HG02852 (cell line): ENCODE results near the gene SNRPB.

ENCODE experiments used
- ATAC-seq: cut with Tn5 transposase; IDR thresholded peaks from one replicate; pipeline ENCODE4 v1.9.1; 2021; ENCODE audit warnings: mild to moderate bottlenecking, moderate library complexity; ENCODE audit not compliant: unreplicated experiment

Gene SNRPB

DNA sequence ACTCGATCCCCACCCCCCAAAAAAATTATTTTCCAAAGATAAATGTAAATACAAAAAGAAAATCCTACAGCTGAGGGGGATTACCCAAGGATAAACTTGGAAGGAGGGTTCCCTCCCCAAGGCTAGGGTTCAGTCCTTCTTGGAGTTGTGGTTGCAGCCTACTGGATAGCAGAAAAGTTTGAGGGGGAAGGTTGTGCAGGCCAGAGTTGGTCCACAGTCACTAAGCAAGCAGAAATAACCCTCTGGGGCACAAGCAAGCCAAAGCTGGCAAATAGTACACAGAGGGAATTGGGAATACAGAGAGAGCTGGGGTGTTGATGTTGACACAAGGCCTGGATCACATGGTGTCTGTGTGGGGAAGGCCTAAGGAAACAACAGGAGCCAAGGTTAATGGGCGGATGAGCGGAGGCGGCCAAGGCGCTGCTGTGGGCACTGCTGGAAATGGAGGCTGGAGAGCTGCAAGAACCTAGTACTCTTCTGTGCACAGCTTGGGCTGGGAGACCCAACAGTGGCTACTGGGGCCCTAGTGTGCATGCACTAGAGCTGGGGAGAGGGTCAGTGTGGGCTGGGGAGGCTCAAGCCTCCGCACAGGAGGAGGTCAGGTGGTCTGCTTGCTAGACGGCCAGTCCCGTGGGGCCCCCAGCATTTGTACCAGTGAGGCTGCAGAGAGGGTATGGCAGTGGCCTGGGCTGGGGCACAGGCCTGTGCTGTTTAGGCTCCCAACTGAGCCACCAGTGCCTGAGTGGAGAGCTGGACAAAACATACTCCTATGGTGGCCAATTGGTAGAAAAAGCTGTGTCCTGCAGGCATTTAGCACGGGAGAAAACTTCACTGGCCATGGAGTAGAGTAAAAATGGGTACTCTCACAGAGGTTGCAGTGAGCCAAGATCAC, 5.5 kb upstream of the SNRPB start:
- no peak for ATAC-seq

DNA sequence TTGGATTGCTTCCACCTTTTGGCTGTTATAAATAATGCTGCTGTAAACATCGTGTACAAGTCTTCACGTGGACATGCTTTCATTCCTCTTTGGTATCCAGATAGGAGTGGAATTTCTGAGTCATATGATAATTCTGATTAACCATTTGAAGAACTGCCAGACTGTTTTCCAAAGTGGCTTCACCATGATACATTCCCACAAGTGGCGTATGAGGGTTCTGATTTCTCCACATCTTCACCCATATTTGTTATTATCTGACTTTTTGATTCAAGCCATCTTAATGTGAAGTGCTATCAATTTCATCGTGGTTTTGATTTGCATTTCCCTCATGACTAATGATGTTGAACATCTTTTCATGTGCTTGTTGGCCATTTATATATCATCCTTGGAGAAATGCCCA, 2.9 kb upstream of the SNRPB start:
- ATAC-seq = no peak

DNA sequence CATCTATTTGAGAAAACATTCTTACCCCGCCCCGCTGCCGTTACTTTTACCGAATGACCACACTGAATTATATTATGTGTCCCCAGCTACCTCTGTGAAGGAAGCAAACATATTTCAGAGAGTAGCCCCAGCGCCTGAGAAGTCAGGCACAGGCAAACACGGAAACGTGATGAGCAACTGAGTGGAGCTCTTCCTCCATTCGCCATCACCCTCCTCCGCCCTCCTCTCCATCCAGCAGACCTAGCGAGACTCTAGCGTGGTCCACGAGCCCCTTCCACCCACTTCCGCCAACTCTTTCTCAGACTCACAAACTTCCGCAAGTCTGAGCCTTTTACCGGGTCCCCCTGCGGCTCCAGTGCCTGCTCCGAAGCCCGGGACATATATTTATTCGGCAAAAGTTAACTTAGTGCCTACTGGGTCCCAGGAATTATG, 582 bp downstream of the SNRPB start:
- no peak for ATAC-seq

DNA sequence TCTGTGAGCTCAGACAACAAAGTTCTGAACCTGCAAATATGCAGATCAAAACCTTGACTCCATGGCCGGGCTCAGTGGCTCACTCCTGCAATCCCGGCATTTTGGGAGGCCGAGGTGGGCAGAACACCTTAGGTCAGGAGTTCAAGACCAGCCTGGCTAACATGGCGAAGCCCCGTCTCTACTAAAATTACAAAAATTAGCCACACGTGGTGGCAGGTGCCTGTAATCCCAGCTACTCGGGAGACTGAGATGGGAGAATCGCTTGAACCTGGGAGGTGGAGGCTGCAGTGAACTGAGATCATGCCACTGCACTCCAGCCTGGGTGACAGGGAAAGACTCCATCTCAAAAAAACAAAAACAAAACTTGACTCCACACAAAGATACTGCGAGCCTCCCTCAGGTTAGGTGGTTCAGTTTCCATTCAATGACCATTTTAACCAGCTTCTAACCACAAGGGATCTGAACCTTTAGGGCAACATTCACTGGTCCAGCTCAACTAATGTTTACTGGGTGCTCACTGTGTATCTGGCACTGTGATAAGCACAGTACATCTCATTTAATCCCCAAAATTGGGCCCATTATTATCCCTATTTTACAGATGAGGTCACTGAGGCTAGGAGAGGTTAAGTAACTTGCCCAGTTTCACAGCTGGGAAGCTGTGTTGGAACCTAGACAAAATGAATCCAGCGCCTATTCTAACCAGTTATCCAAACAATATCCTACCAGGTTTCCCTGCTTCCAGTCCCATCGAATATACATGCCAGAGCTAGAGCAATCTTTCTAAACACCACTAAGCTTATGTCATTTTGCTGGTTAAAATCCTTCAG, 1.8 kb downstream of the SNRPB start:
- no peak for ATAC-seq

DNA sequence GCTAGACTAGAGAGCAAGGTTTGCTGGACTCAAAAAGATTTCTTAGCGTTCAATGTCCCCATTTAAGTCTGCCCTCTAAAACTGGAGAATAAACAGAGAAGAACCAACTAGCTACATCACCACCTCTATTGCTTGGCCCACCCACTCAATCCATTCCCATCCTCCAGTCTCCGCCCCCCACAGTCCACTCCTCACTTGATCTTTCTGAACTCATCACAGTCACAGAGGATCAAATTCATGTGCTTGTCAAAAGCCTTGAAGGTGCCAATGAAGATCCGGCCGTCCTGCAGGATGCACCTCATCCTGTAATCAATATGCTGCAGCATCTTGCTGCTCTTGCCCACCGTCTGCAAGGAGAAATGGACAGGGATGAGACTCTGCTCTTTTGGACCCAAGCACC, 3.2 kb downstream of the SNRPB start:
- ATAC-seq = no peak

DNA sequence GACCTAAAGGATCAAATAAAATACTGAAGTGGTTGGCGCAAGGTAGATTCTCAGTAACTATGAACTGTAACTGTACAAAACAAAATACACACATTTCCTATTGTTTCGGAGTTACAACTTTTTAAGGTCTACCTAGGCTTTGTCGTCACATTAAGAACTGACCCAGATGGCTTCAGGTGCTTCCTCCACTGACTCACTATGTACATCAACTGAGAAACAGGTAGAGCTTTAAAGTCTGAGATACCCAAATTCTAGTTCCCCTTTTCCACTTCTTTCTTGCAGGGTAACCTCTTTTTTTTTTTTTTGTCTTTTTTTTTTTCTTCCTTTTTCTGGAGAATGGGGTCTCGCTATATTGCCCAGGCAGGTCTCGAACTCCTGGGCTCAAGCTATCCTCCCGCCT, 5.5 kb downstream of the SNRPB start:
- ATAC-seq = no peak

DNA sequence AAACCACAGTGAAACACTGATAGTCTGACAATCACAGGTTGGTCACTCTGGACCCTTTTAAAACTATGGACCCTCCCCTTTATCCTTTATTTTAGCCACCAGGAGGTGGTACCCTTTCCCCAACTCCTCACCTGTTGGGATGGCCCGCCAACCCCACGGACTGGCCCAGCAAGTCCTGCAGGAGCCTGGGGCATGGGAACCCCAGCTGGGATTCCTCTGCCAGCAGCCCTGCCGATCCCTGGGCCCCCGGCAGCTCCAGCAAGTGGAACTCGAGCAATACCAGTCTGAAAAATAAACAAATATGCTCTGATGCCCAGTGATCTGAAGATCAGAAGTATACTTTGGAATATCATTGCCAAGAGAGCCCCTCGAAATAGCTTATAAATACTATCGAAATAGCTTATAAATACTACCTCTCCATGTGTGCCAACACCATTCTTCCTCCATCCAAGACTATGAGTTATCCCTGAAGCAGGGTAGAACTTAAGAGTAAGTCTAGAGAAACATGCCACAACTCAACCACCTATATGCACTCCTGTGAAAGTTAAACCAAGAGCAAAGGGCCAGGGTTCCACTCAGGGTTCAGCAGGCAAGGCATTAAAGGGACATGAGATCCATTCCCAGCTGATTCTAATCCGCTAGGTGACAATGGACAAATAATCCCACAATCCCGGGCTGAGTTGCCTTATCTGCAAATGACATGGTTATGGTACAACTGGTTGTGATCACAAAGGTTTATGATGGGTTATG, 6.8 kb downstream of the SNRPB start:
- no peak for ATAC-seq

DNA sequence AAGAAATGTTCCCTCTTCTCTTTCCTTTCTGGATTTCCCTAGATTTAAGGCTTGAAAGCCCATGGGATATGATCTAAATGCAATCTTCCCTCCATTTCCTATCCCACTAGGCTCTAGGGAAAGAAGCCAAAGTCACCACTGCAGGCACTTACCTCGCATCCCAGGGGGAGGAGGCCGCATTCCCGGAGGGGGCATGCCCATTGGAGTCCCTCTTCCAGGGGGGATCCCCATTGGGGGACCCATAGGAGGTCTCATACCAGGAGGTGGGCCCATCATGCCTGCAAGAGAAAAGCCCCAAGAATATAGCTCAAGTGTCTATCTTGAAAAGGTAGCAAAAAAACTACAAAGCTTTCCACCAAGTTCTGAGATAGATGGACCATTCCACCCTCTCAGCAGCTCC, 8.1 kb downstream of the SNRPB start:
- no peak for ATAC-seq

DNA sequence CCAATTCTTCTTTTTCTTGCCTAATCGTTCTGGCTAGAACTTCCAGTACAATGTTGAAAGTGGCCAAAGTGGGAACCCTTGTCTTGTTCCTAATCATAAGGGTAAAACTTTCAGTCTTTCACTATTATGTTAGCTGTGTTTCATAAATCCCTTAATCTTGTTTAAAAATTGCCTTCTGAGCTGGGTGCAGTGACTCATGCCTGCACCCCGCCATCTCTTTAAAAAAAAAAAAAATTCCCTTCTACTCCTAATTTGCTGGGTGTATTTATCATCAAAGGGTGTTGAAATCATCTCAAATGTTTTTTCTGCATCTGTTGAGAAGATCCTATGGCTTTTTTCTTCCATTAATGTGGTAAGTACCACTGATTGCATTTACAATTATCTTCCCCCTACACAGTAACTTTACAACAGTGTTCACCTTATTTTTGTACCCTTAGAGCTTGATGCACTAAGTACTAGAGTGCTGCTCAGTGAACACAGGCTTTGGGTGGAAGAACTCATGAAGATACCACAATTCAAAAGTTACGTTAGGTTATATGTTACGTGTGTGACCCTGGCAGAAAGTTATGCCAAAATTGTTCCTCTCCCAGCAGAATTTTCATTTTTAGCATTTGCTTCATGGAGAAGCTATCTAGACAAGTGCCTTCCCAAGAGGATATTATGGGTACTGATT, 9.7 kb downstream of the SNRPB start:
- ATAC-seq = no peak

DNA sequence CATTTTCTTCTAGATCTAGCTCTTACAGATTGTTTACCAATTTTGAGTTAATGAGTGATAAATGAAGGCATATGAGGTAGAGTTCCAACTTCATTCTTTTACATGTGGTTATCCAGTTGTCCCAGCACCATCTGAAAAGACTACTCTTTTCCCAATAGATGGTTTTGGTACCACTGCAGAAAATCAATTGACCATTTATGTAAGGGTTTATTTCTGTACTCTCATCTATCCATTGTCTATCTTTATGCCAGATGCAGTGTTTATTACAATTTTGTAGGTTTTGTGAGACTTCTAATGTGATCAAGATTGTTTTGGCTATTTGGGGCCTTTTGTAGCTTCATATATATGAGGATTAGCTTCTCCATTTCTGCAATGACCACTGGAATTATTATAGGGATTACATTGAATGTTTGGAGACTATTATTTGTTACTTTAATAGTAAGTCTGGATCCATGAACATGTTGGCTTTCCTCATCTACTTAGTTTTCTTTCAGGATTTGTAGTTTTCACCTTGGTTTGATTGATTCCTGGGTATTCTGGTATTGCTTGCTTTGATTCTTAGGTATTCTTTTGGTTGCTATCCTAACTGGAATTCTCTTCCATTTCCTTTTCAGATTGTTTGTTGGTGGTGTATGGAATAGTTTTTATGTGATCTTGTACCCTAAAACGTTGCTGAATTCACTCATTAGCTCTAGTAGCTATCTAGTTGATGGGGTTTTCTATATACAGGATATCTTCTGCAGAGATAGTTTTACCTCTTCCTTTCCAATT, 10.4 kb downstream of the SNRPB start:
- ATAC-seq = no peak

DNA sequence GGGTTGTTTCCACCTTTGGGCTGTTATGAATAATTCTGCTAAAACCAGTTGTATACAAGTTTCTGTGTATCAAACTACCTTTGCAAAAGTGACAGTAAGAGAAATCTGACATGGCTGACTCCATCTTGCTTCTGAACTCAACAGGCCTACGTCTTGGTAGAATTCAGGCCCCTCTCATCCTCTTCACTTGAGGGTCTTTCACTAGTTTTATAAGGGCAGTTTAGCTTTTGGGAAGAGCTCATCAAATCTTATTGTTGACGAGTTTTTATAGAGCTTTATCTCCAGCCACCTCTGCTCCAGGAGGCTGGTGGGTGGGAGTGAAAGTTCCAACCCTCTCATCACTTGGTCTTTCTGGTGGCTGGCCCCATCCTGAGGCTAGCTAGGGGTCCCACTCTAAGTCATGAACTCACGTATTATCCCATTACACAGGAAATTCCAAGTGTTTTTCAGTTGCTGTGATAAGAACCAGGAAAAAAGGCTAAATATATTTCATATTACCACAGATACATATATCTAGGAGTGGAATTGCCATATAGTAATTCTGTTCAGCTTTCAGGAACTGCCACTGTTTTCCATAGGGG, 11.6 kb downstream of the SNRPB start:
- ATAC-seq = no peak

DNA sequence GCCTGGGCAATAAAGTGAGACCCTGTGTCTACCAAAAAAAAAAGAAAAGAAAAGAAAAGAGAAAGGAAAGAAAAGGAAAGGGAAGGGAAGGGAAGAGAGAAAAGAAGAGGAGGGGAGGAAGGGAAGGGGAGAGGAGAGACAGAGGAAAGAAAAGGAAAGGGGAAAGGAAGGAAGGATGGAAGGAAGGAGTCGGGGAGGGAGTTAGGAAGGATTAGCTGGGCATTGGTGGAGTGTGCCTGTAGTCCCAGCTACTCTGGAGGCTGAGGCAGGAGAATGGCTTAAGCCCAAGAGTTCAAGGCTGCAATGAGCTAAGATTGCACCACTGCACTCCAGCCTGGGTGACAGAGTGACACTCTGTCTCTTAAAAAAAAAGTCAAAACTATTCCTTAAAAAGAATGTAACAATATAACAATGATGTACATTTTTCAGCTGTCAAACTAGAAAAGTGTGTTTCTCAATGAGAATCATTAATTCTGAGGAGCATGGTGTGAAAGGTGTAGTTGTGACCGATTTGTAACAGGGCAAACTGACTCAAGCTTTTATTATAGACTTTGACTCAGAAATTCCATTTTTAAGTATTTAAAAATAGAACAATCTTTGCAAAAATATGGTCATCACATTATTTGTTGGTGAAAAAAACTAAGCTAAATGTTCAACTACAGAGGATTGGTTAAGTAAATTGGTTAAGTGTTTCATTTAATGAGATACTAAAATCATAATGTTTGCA, 14.7 kb downstream of the SNRPB start:
- no peak for ATAC-seq

DNA sequence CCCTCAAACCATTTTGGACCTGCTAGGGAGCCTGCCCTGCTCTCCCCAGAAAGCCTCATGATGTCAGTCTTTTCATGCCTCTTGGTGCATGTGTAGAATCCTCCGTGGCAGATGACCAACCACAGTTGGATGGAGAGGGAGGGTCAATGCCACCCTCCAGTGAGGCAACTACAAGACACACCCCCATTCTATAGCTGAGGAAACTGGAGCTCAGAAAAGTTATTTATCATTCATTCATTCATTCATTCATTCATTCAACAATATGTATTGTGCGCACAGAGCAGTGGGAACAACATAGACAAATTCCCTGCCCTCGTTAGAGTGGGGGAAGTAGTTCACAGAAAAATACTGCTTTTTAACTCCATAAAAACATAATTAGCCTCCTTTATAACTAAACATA, 16.8 kb downstream of the SNRPB start:
- no peak for ATAC-seq

DNA sequence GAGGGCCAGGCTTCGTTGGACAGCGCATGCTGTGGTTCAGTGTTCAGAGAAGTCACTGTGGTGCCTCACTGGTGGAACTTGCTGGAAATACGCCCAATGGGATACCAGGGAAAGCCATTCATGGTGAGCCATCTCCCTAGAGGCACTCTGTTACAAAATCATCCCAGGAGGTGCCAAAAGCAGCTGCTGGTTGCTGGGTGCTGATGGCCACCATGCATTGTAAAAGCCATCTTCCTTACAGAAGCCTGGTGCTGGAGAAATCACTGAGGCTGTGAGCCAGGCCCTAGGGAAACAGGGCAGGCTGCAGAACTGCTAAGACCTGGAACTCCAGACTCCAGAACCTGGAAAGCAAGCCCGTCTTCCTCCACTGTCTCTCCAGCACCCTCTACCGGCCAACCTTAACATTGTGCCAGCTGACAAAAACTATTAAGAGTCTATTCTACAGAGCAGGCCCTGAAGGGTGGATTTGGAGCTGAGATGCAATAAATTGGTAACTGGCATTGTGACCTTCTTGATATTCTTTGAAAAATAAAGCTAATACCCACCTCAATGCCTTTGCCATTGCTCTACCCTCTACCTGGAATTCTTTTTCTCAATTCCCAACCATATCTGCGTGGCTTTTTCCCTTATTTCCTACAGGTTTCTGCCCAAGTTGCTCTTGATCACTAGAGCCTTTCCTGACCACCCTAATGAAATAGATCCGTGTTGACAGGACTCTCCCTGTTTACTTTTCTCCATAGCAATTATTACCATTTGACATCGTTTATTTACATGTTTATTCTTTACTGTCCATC, 18.5 kb downstream of the SNRPB start:
- no peak for ATAC-seq

DNA sequence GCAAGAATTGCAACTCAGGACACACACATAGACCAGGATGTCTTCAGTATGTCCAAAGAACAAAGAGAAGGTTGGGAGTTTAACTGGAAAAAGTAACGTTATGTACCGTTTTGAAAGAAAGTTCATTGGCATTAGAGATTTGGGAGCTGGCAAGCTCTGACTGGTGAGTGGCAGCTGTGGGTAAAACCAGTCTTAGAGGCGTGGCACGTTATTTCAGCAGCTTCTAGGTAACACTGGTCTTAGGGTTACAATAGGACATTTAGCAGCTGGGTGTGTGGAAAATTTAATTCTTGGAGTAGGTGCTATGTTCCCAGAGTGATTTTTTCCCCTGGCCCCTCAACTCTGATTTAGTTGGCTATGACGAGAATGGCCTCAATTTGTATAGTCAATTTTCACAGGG, 19.2 kb downstream of the SNRPB start:
- ATAC-seq = no peak

DNA sequence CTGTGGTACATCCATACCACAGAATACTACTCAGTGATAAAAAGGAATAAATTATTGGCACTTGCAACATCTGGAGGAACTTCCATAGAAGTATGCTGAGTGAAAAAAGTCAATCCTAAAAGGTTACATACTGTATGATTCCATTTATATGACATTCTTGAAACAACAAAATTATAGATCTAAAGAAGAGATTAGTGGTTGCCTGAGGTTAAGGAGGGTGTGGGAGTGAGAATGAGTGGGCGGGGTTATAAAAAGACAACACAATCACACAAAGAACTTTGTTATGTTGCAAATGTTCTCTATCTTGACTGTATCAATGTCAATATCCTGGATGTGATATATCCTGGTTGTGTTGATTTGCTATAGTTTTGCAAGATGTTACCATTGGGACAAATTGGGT, 21.2 kb downstream of the SNRPB start:
- no peak for ATAC-seq

DNA sequence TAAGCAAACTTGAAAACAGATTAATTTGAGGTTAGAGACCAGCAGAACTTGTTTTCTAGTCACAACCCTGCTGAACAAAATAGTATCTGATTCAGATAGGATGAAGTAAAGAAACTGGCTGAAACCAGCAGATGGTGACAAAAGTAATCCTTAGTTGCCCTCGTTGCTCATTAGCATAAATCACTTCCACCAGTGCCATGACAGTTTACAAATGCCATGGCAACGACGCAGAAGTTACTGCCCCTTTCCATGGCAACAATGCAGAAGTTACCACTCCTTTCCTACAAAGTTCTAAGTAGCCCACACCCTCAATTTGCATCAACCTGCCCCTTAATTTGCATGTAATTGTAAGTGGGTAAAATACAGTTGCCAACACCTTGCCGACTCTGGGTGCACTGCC, 23.7 kb downstream of the SNRPB start:
- no peak for ATAC-seq

DNA sequence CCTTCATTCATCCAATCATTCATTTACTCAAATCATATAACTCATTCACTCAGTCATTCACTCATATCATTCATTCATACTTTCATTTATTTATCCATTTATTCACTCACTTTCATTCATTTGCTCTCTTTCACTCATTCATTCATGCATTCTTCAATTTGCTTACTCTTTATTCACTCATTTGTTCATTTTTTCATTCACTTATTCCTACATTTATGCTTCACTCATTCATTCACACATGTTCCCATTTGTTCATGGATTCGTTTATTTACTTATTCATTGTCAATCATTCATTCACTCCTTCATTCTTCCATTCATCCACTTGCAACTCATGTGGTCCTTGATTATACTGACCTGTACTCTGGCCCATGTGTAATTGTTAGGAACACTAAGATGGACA, 39.4 kb downstream of the SNRPB start:
- no peak for ATAC-seq
